ENCODE measurements around the gene HAUS6.

The HAUS6 gene

DNA sequence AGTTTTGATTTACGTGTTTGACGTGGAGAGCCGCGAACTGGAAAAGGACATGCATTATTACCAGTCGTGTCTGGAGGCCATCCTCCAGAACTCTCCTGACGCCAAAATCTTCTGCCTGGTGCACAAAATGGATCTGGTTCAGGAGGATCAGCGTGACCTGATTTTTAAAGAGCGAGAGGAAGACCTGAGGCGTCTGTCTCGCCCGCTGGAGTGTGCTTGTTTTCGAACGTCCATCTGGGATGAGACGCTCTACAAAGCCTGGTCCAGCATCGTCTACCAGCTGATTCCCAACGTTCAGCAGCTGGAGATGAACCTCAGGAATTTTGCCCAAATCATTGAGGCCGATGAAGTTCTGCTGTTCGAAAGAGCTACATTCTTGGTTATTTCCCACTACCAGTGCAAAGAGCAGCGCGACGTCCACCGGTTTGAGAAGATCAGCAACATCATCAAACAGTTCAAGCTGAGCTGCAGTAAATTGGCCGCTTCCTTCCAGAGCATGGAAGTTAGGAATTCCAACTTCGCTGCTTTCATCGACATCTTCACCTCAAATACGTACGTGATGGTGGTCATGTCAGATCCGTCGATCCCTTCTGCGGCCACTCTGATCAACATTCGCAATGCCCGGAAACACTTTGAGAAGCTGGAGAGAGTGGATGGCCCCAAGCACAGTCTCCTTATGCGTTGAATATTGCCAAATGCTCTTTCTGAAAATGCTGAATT is 52.6 kb downstream of the HAUS6 start:
- DNase-seq (ENCODE audit: low read depth in 1 of 2, low spot score in 1 of 2), result peak; percentile 10 to 13
- TF ChIP-seq, protein P1, sequence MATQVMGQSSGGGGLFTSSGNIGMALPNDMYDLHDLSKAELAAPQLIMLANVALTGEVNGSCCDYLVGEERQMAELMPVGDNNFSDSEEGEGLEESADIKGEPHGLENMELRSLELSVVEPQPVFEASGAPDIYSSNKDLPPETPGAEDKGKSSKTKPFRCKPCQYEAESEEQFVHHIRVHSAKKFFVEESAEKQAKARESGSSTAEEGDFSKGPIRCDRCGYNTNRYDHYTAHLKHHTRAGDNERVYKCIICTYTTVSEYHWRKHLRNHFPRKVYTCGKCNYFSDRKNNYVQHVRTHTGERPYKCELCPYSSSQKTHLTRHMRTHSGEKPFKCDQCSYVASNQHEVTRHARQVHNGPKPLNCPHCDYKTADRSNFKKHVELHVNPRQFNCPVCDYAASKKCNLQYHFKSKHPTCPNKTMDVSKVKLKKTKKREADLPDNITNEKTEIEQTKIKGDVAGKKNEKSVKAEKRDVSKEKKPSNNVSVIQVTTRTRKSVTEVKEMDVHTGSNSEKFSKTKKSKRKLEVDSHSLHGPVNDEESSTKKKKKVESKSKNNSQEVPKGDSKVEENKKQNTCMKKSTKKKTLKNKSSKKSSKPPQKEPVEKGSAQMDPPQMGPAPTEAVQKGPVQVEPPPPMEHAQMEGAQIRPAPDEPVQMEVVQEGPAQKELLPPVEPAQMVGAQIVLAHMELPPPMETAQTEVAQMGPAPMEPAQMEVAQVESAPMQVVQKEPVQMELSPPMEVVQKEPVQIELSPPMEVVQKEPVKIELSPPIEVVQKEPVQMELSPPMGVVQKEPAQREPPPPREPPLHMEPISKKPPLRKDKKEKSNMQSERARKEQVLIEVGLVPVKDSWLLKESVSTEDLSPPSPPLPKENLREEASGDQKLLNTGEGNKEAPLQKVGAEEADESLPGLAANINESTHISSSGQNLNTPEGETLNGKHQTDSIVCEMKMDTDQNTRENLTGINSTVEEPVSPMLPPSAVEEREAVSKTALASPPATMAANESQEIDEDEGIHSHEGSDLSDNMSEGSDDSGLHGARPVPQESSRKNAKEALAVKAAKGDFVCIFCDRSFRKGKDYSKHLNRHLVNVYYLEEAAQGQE (IDR thresholded peaks at IDR 0.05; ENCODE audit: insufficient replicate concordance, low read depth), result no peak
- TF ChIP-seq SPI1 (IDR thresholded peaks at IDR 0.05; ENCODE audit: borderline replicate concordance, low read depth) (no peak), GABPA (IDR thresholded peaks at IDR 0.05; ENCODE audit: low read depth) (no peak)
- TF ChIP-seq, protein P2, sequence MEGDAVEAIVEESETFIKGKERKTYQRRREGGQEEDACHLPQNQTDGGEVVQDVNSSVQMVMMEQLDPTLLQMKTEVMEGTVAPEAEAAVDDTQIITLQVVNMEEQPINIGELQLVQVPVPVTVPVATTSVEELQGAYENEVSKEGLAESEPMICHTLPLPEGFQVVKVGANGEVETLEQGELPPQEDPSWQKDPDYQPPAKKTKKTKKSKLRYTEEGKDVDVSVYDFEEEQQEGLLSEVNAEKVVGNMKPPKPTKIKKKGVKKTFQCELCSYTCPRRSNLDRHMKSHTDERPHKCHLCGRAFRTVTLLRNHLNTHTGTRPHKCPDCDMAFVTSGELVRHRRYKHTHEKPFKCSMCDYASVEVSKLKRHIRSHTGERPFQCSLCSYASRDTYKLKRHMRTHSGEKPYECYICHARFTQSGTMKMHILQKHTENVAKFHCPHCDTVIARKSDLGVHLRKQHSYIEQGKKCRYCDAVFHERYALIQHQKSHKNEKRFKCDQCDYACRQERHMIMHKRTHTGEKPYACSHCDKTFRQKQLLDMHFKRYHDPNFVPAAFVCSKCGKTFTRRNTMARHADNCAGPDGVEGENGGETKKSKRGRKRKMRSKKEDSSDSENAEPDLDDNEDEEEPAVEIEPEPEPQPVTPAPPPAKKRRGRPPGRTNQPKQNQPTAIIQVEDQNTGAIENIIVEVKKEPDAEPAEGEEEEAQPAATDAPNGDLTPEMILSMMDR (IDR thresholded peaks at IDR 0.05; ENCODE audit: insufficient read depth, low read length), result no peak
- H3K27ac ChIP-seq (replicated peaks), result peak overlapping the region; percentile 87
- no peaks in the 10 kb centered on the region for H3K27me3 ChIP-seq (ENCODE audit: insufficient read depth, poor library complexity, severe bottlenecking)
- H3K4me3 ChIP-seq (replicated peaks; ENCODE audit: insufficient read depth, low read length), result peak overlapping the region; percentile 74

DNA sequence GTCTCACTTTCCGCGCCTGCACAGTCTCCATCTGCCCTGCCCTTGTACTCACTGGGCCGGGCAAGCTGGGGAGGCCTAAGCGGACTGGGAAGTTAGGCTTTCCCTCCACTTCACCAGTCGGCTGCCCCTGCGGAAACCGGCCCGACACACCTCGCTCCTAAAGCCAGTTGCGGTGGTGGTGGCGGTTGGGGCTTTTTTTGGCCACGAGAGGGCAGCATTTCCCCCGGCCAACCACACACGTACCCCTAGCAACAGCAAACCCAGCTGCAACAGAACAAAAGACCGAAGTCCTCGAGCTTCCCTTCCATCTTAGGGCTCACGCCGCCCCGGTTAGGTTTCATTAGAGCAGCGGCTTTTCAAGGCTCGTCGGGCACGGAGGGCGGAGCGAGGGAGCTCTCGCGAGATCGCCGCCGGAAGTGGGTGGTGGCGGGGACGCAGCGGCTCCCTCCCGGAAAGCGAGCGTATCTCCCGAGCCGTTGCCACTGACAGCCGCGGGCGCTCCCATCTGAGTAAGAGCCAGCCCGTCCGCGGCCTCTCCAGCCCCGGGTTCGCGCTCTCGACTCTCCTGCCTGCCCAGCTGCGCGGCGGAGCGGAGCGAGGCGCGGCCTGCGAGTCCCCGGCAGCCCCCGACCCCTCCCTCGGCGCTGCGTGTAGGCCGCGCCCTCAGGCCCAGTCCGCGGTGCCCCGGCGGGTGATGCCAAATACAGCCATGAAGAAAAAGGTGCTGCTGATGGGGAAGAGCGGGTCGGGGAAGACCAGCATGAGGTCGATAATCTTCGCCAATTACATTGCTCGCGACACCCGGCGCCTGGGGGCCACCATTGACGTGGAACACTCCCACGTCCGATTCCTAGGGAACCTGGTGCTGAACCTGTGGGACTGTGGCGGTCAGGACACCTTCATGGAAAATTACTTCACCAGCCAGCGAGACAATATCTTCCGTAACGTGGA is 53.5 kb downstream of the HAUS6 start, which contains the start of gene RRAGA:
RRAGA (plus strand) TSS at position 462 of the 951 bp plus-strand sequence; CDS start at position 695, 233 bp downstream.
- Histone ChIP-seq H3K27ac (replicated peaks) (peak within 1 kb of the TSS; percentile 87), H3K27me3 (ENCODE audit: insufficient read depth, poor library complexity, severe bottlenecking) (no peaks in the 10 kb centered on the region), H3K4me3 (replicated peaks; ENCODE audit: insufficient read depth, low read length) (peak within 1 kb of the TSS; percentile 74)
- TF ChIP-seq SPI1 (IDR thresholded peaks at IDR 0.05; ENCODE audit: borderline replicate concordance, low read depth) (no peak), POLR2AphosphoS5 (IDR thresholded peaks at IDR 0.05; ENCODE audit: low read depth) (peak; percentile 62; the same call in 1 of the 2 replicates), GABPA (IDR thresholded peaks at IDR 0.05; ENCODE audit: low read depth) (peak; percentile 40; the same call in 1 of the 2 replicates)
- TF ChIP-seq, protein P2 (IDR thresholded peaks at IDR 0.05; ENCODE audit: insufficient read depth, low read length), result peak; percentile 14
- TF ChIP-seq, protein P1 (IDR thresholded peaks at IDR 0.05; ENCODE audit: insufficient replicate concordance, low read depth), result no peak
- DNase-seq (ENCODE audit: low read depth in 1 of 2, low spot score in 1 of 2), result peak; percentile 71 to 85

DNA sequence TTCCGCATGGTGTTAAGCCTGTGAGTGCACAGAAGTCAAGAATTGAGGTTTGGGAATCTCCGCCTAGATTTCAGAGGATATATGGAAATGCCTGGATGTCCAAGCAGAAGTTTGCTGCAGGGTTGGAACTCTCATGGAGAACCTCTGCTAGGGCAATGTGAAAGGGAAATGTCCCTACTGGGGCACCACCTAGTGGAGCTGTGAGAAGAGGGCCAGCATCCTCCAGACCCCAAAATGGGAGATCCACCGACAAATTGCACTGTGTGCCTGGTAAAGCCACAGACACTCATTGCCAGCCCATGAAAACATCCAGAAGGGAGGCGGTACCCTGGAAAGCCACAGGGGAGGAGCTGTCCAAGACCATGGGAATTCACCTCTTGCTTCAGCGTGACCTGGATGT is 66.1 kb downstream of the HAUS6 start:
- no peak for DNase-seq (ENCODE audit: low read depth in 1 of 2, low spot score in 1 of 2)
- Histone ChIP-seq H3K27me3 (ENCODE audit: insufficient read depth, poor library complexity, severe bottlenecking) (no peaks in the 10 kb centered on the region), H3K27ac (replicated peaks) (no peak overlapping the region), H3K4me3 (replicated peaks; ENCODE audit: insufficient read depth, low read length) (no peak overlapping the region)
- TF ChIP-seq, protein P1 (IDR thresholded peaks at IDR 0.05; ENCODE audit: insufficient replicate concordance, low read depth), result no peak
- TF ChIP-seq, protein P2 (IDR thresholded peaks at IDR 0.05; ENCODE audit: insufficient read depth, low read length), result no peak
- TF ChIP-seq POLR2AphosphoS5 (IDR thresholded peaks at IDR 0.05; ENCODE audit: low read depth), result no peak
- TF ChIP-seq GABPA (IDR thresholded peaks at IDR 0.05; ENCODE audit: low read depth), result no peak
- TF ChIP-seq SPI1 (IDR thresholded peaks at IDR 0.05; ENCODE audit: borderline replicate concordance, low read depth), result no peak
